Skeletal muscle tissue (tissue), 4 donors: ENCODE results near the gene USP36. TPM values are rescaled to one million over a fixed set of nuclear protein-coding genes. Genes with fewer than 3 reads are reported as not detected.
"Not testable (repeated sequence)": the region's sequence is repeated elsewhere in the genome, so short reads cannot be mapped to it uniquely, and the experiment has no call there.

Experiments used
- H3K27ac ChIP-seq: one replicate; pipeline ENCODE4 v1.7.0; 2013; ENCODE audit warnings: mild to moderate bottlenecking, low read depth, low read length, inconsistent platforms
- H3K27me3 ChIP-seq, 3 donors: one replicate each; pipeline ENCODE4 v1.7.0; 2013; ENCODE audit warnings: low read length in 3 of 3; ENCODE audit not compliant: control insufficient read depth in 3 of 3, insufficient read depth in 3 of 3
- H3K36me3 ChIP-seq, 3 donors: one replicate each; pipeline ENCODE4 v1.7.0; 2013; ENCODE audit warnings: low read length in 3 of 3; ENCODE audit not compliant: control insufficient read depth in 3 of 3, insufficient read depth in 3 of 3
- H3K4me1 ChIP-seq, 3 donors: one replicate each; pipeline ENCODE4 v1.7.0; 2013; ENCODE audit warnings: low read length in 3 of 3, mild to moderate bottlenecking in 3 of 3; ENCODE audit not compliant: control insufficient read depth in 3 of 3, insufficient read depth in 3 of 3
- H3K4me3 ChIP-seq, 3 donors: one replicate each; pipeline ENCODE4 v1.7.0; 2013; ENCODE audit warnings: low read length in 3 of 3
- H3K9ac ChIP-seq, 3 donors: one replicate each; pipeline ENCODE4 v1.7.0; 2013; ENCODE audit warnings: low read length in 3 of 3, mild to moderate bottlenecking in 3 of 3, moderate library complexity in 2 of 3, low read depth in 1 of 3
- H3K9me3 ChIP-seq, 3 donors: one replicate each; pipeline ENCODE4 v1.7.0; 2013; ENCODE audit warnings: low read length in 3 of 3; ENCODE audit not compliant: control insufficient read depth in 3 of 3
- total RNA-seq: library from RNA; depleted of rRNA; stranded (reverse); fragments of >200 nt; gene quantifications from one replicate; pipeline ENCODE4 v1.2.3, GENCODE V29; 2014
- donor health status: Osteomylitis.

USP36 gene
- total RNA-seq, 1 donor from 2014 or later: 25.6 TPM

DNA sequence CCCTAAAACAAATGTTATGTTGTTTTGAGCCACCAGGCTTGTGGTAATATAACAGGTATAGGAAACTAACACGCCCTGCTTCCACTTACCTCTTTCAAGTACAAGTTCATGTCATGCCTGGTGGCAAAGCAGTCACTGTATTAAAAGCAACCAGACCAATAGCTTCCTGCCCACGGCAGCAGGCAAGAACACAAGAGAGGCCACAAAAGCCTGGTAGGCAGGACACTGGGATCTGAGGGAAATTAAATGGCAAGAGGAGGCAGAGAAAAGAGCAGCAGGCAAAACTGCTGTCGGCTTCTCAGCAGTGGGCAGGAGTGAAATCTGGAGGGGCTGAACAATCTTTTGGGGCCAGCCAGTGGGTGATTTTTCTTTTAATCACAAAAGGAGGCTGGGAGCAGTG lies 60.8 kb downstream of the USP36 start:
- H3K4me1 ChIP-seq: peaks cover 0 to 27% (median 22%) of the 10 kb centered on the region in 3 donors
- peak overlapping the region in 2 of 3 donors; percentile 14 to 19 for H3K4me3 ChIP-seq
- H3K9me3 ChIP-seq: no peaks in the 10 kb centered on the region
- peak overlapping the region; percentile 75 for H3K27ac ChIP-seq
- no peaks in the 10 kb centered on the region for H3K27me3 ChIP-seq
- peak overlapping the region; percentile 3 to 60 (median 58) for H3K9ac ChIP-seq
- no peaks in the 10 kb centered on the region for H3K36me3 ChIP-seq

DNA sequence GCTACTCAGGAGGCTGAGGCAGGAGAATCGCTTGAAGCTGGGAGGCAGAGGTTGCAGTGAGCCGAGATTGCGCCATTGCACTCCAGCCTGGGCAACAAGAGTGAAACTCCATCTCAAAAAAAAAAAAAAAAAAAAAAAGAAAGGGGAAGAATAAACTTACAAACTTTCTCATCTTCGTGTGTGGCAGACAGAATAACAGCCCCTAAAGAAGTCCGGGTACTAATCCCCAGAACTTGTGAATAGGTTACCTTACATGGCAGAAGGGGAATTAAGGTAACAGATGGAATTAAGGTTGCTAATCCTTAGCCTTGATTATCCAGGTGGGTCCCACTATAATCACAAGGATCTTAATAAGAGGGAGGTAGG lies 61.3 kb downstream of the USP36 start:
- Histone ChIP-seq H3K27ac (peak overlapping the region; percentile 75), H3K4me3 (peak overlapping the region in 1 of 3 donors; percentile 14), H3K4me1 (peaks cover 0 to 29% (median 24%) of the 10 kb centered on the region in 3 donors), H3K9ac (peak overlapping the region in 2 of 3 donors; percentile 20 to 58)
- H3K36me3 ChIP-seq, H3K9me3 ChIP-seq, H3K27me3 ChIP-seq: not testable (repeated sequence)

DNA sequence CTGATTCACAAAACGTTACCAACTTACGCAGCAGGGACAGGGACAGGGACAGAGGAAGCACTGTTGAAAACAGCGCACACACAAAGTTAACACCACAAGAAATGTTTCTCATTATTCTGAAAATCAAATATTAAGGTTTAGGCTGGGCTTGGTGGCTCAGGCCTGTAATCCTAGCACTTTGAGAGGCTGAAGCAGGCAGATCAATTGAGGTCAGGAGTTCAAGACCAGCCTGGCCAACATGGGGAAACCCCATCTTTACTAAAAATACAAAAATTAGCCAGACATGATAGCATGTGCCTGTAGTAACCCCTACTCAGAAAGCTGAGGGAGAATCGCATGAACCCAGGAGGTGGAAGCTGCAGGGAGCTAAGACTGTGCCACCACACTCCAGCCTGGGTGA lies 62.7 kb downstream of the USP36 start:
- H3K27me3 ChIP-seq: no peaks in the 10 kb centered on the region
- H3K4me1 ChIP-seq: peaks cover 0 to 24% (median 15%) of the 10 kb centered on the region in 3 donors
- H3K9ac ChIP-seq: no peak overlapping the region
- no peaks in the 10 kb centered on the region for H3K36me3 ChIP-seq
- H3K4me3 ChIP-seq: no peak overlapping the region
- H3K27ac ChIP-seq: no peak overlapping the region
- no peaks in the 10 kb centered on the region for H3K9me3 ChIP-seq

GRCh38 chr17:78774956-78775571 lies 65.5 kb downstream of the USP36 start:
- H3K27ac ChIP-seq: peak overlapping the region; percentile 64
- H3K27me3 ChIP-seq: no peaks in the 10 kb centered on the region
- no peaks in the 10 kb centered on the region for H3K9me3 ChIP-seq
- H3K36me3 ChIP-seq: no peaks in the 10 kb centered on the region
- H3K4me1 ChIP-seq: peaks cover 0 to 16% (median 11%) of the 10 kb centered on the region in 3 donors
- no peak overlapping the region for H3K4me3 ChIP-seq
- peak overlapping the region in 2 of 3 donors; percentile 38 to 40 for H3K9ac ChIP-seq

- H3K9ac ChIP-seq: peak overlapping the region in 1 of 3 donors; percentile 40
- H3K27ac ChIP-seq: peak overlapping the region; percentile 64
Observed at GRCh38 chr17:78774453-78774852, 66.2 kb downstream of the USP36 start.

DNA sequence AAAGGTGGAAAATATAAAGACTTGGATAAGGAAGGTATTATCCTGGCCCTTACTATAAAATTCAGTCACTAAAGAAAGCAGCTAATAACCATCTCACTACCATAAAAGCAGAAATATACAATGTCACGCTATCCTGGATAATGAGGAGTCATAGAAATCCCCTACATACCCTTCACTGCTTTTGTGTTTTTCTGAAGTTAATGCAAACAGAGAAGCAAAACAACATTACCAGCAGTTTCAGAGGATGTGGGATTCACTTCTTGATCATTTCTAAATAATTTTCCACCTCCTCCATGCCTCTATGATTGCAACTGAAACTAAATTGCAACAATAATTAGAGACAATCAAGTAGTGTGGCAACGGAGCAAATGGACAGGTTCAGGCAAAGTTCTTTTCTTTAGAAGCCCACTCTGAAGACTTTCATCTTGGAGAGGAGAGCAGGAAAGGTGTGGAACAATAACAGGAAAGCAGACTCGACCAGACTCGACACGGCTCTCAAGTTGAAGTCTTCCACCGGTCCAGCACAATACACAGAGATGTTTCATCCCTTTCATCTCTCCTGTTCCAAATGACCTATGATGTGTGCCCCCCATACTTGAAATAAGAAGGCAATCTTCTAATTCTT lies 68.7 kb downstream of the USP36 start:
- no peak overlapping the region for H3K4me3 ChIP-seq
- no peaks in the 10 kb centered on the region for H3K9me3 ChIP-seq
- H3K27ac ChIP-seq: no peak overlapping the region
- H3K27me3 ChIP-seq: no peaks in the 10 kb centered on the region
- H3K36me3 ChIP-seq: no peaks in the 10 kb centered on the region
- peak overlapping the region in 1 of 3 donors; percentile 1 for H3K9ac ChIP-seq
- H3K4me1 ChIP-seq: peaks cover 15 to 32% (median 32%) of the 10 kb centered on the region in 3 donors

More at GRCh38 chr17:78774453-78774852, 66.2 kb downstream of the USP36 start:
- Histone ChIP-seq H3K27me3 (no peaks in the 10 kb centered on the region), H3K4me3 (no peak overlapping the region), H3K36me3 (no peaks in the 10 kb centered on the region), H3K9me3 (no peaks in the 10 kb centered on the region), H3K4me1 (peaks cover 0 to 12% (median 9%) of the 10 kb centered on the region in 3 donors)

DNA sequence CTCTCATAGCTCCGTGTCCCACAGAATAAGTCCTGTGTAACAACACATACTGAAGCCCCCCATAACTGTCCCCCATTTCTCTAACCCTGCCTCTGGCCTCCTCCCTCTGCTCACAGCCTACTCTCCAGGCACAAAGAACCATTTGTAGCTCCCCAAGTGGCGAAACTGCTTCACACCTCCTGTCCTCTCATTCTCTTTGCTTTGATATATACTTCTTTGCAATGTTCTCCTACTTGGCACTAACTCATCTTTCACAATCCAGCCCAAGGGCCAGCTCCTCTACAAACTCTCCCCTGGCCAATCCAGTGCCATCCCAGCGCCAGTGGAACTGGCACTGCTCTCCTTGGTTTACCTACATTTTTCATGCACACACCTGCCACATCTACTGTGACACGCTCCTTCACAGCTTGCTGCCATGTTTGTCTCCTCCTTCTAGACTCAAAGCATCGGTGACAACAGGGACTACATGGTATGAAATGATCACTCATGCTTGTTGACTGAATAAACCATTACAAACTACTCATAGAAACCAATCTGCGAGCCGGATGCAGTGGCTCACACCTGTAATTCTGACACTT lies 71.3 kb downstream of the USP36 start:
- H3K9me3 ChIP-seq: no peaks in the 10 kb centered on the region
- no peak overlapping the region for H3K4me3 ChIP-seq
- H3K27ac ChIP-seq: no peak overlapping the region
- no peaks in the 10 kb centered on the region for H3K36me3 ChIP-seq
- H3K9ac ChIP-seq: no peak overlapping the region
- H3K27me3 ChIP-seq: no peaks in the 10 kb centered on the region
- H3K4me1 ChIP-seq: peaks cover 36 to 52% (median 43%) of the 10 kb centered on the region in 3 donors

GRCh38 chr17:78767806-78768205 lies 72.8 kb downstream of the USP36 start:
- no peak overlapping the region for H3K4me3 ChIP-seq
- peaks cover 36 to 56% (median 41%) of the 10 kb centered on the region in 3 donors for H3K4me1 ChIP-seq
- no peaks in the 10 kb centered on the region for H3K27me3 ChIP-seq
- peak overlapping the region; percentile 14 for H3K27ac ChIP-seq
- no peaks in the 10 kb centered on the region for H3K36me3 ChIP-seq
- no peaks in the 10 kb centered on the region for H3K9me3 ChIP-seq
- H3K9ac ChIP-seq: peak overlapping the region in 2 of 3 donors; percentile 28

GRCh38 chr17:78766743-78767294 lies 73.8 kb downstream of the USP36 start:
- H3K36me3 ChIP-seq: no peaks in the 10 kb centered on the region
- H3K27me3 ChIP-seq: no peaks in the 10 kb centered on the region
- no peak overlapping the region for H3K4me3 ChIP-seq
- H3K9ac ChIP-seq: no peak overlapping the region
- peaks cover 40 to 60% (median 49%) of the 10 kb centered on the region in 3 donors for H3K4me1 ChIP-seq
- H3K9me3 ChIP-seq: no peaks in the 10 kb centered on the region
- no peak overlapping the region for H3K27ac ChIP-seq

DNA sequence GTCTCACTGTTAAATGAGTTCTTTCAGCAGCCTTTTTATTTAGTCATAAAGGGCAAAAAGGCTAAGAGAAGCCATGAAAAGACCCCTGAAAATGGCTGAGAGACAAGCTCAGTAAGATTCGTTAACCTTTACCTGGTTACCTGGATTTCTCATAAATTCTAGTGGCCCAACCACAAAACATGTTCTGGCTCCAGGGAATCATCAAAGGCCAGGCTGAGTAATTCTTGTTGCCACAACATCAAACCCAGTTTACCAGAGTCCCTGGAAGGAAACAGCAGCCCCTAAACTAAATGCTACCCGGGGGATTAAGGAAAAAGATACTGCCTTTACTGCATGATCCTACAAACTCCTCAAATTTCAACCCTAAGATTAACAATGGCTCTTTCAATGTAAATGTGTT lies 74.4 kb downstream of the USP36 start:
- no peaks in the 10 kb centered on the region for H3K9me3 ChIP-seq
- no peak overlapping the region for H3K4me3 ChIP-seq
- H3K4me1 ChIP-seq: peaks cover 40 to 63% (median 49%) of the 10 kb centered on the region in 3 donors
- peak overlapping the region; percentile 26 for H3K27ac ChIP-seq
- H3K27me3 ChIP-seq: no peaks in the 10 kb centered on the region
- H3K9ac ChIP-seq: no peak overlapping the region
- H3K36me3 ChIP-seq: no peaks in the 10 kb centered on the region
